ENCODE results near the gene NAA16.

NAA16 gene

GRCh38 chr13:41361491-41361890, 50.4 kb downstream of the NAA16 start:
- no peak for DNase-seq

GRCh38 chr13:41364043-41364442, 53.0 kb downstream of the NAA16 start:
- no peak for DNase-seq

GRCh38 chr13:41365631-41366030, 54.6 kb downstream of the NAA16 start:
- no peak for DNase-seq

- no peak for DNase-seq
Observed at GRCh38 chr13:41370736-41371135, 59.7 kb downstream of the NAA16 start.

GRCh38 chr13:41377446-41377845, 66.4 kb downstream of the NAA16 start:
- DNase-seq: no peak

GRCh38 chr13:41382431-41382830, 71.4 kb downstream of the NAA16 start:
- no peak for DNase-seq

- DNase-seq: no peak
Observed at GRCh38 chr13:41383386-41383785, 72.3 kb downstream of the NAA16 start.

GRCh38 chr13:41384749-41385503, 73.9 kb downstream of the NAA16 start:
- no peak for DNase-seq

- no peak for DNase-seq
Observed at GRCh38 chr13:41386211-41386610, 75.1 kb downstream of the NAA16 start.

GRCh38 chr13:41387576-41387975, 76.5 kb downstream of the NAA16 start:
- DNase-seq: no peak

GRCh38 chr13:41388143-41388881, 77.2 kb downstream of the NAA16 start:
- no peak for DNase-seq

- DNase-seq: no peak
Observed at GRCh38 chr13:41389580-41389979, 78.5 kb downstream of the NAA16 start.

- DNase-seq: no peak
Observed at GRCh38 chr13:41394166-41394565, 83.1 kb downstream of the NAA16 start.

GRCh38 chr13:41398494-41399170, 87.6 kb downstream of the NAA16 start:
- no peak for DNase-seq

GRCh38 chr13:41401366-41401765, 90.3 kb downstream of the NAA16 start:
- DNase-seq: no peak

GRCh38 chr13:41402691-41403511, 91.8 kb downstream of the NAA16 start:
- DNase-seq: no peak

- no peak for DNase-seq
Observed at GRCh38 chr13:41403983-41404382, 92.9 kb downstream of the NAA16 start.

- DNase-seq: no peak
Observed at GRCh38 chr13:41405367-41405766, 94.3 kb downstream of the NAA16 start.

- no peak for DNase-seq
Observed at GRCh38 chr13:41407380-41407779, 96.3 kb downstream of the NAA16 start.

GRCh38 chr13:41408121-41408520, 97.1 kb downstream of the NAA16 start:
- DNase-seq: no peak

- DNase-seq: no peak
Observed at GRCh38 chr13:41408746-41409145, 97.7 kb downstream of the NAA16 start.

GRCh38 chr13:41409611-41410010, 98.5 kb downstream of the NAA16 start:
- DNase-seq: no peak

- no peak for DNase-seq
Observed at GRCh38 chr13:41411060-41411459, 100.0 kb downstream of the NAA16 start.

All from stimulated activated naive CD4-positive, alpha-beta T cell treated with Interleukin-2 at 50 U/mL for 16 hours (primary cell).